Activated T-helper 17 cell treated with anti-CD3 and anti-CD28 coated beads, Interleukin-2, amount 50 U/mL, for 72 hours (primary cell): Measurements from ENCODE around the gene CIRBP. TPM values are rescaled to one million over a fixed set of nuclear protein-coding genes. Genes with fewer than 3 reads are reported as not detected.

Source experiments
- ATAC-seq: fragments of 150-1000 bp; cut with Tn5 transposase; replicated peaks from 2 replicates; pipeline ENCODE4 v1.10.0; 2021; ENCODE audit warnings: mild to moderate bottlenecking, moderate library complexity
- H3K27ac Mint-ChIP-seq: one replicate; pipeline ENCODE4 v1.8.0; 2022; ENCODE audit warnings: mixed read lengths
- H3K27me3 Mint-ChIP-seq: one replicate; pipeline ENCODE4 v1.8.0; 2022; ENCODE audit warnings: mixed read lengths
- H3K36me3 Mint-ChIP-seq: one replicate; pipeline ENCODE4 v1.8.0; 2022; ENCODE audit warnings: low read depth, mild to moderate bottlenecking, mixed read lengths
- H3K4me1 Mint-ChIP-seq: one replicate; pipeline ENCODE4 v1.8.0; 2022; ENCODE audit warnings: mixed read lengths
- H3K4me3 Mint-ChIP-seq: one replicate; pipeline ENCODE4 v1.8.0; 2022; ENCODE audit warnings: mild to moderate bottlenecking, mixed read lengths
- H3K9me3 Mint-ChIP-seq: one replicate; pipeline ENCODE4 v1.8.0; 2022; ENCODE audit warnings: mixed read lengths
- total RNA-seq, 2 donors: library from RNA; stranded (reverse); gene quantifications; one replicate each; pipeline ENCODE4 v1.2.3, GENCODE V29; 2022

Gene CIRBP
- total RNA-seq, 2 donors from 2014 or later: 150 to 172 TPM

- Mint-ChIP-seq H3K27me3 (no peaks in the 10 kb centered on the region), H3K4me1 (peaks cover 37% of the 10 kb centered on the region), H3K27ac (peak overlapping the region; percentile 91), H3K36me3 (peaks cover 81% of the 10 kb centered on the region), H3K4me3 (peak overlapping the region; percentile 87), H3K9me3 (no peaks in the 10 kb centered on the region)
- no peak for ATAC-seq
Observed at GRCh38 chr19:1271528-1272422, 2.6 kb downstream of the CIRBP start.

- Mint-ChIP-seq H3K27ac (peak overlapping the region; percentile 57), H3K36me3 (peaks cover 89% of the 10 kb centered on the region), H3K4me1 (peaks cover 33% of the 10 kb centered on the region)
Observed at GRCh38 chr19:1272423-1273262, 3.5 kb downstream of the CIRBP start.

GRCh38 chr19:1273263-1274041, 4.3 kb downstream of the CIRBP start:
- Mint-ChIP-seq H3K27me3 (no peaks in the 10 kb centered on the region), H3K9me3 (no peaks in the 10 kb centered on the region), H3K4me1 (peaks cover 30% of the 10 kb centered on the region), H3K27ac (peak overlapping the region; percentile 57), H3K4me3 (peak overlapping the region; percentile 87), H3K36me3 (peaks cover 95% of the 10 kb centered on the region)
- ATAC-seq: no peak

More at GRCh38 chr19:1272423-1273262, 3.5 kb downstream of the CIRBP start:
- Mint-ChIP-seq H3K4me3 (peak overlapping the region; percentile 87), H3K9me3 (no peaks in the 10 kb centered on the region), H3K27me3 (no peaks in the 10 kb centered on the region)
- ATAC-seq: no peak

- no peak for ATAC-seq
- Mint-ChIP-seq H3K4me3 (peak overlapping the region; percentile 87), H3K9me3 (no peaks in the 10 kb centered on the region), H3K27ac (peak overlapping the region; percentile 48), H3K36me3 (peaks cover 93% of the 10 kb centered on the region), H3K4me1 (peaks cover 26% of the 10 kb centered on the region), H3K27me3 (no peaks in the 10 kb centered on the region)
Observed at GRCh38 chr19:1274081-1274851, 5.1 kb downstream of the CIRBP start.

GRCh38 chr19:1274852-1275259, 5.7 kb downstream of the CIRBP start:
- Mint-ChIP-seq H3K27ac (peak overlapping the region; percentile 48), H3K36me3 (peaks cover 96% of the 10 kb centered on the region), H3K27me3 (no peaks in the 10 kb centered on the region), H3K4me3 (peak overlapping the region; percentile 87), H3K9me3 (no peaks in the 10 kb centered on the region), H3K4me1 (peaks cover 26% of the 10 kb centered on the region)
- ATAC-seq: no peak

- peak within 1 kb of the TSS; percentile 95 for H3K27ac Mint-ChIP-seq
- no peaks in the 10 kb centered on the region for H3K27me3 Mint-ChIP-seq
- peak; percentile 89 for ATAC-seq
- H3K9me3 Mint-ChIP-seq: no peaks in the 10 kb centered on the region
- peak within 1 kb of the TSS; percentile 87 for H3K4me3 Mint-ChIP-seq
- peaks cover 21% of the 10 kb centered on the region for H3K4me1 Mint-ChIP-seq
- peaks cover 96% of the 10 kb centered on the region for H3K36me3 Mint-ChIP-seq
Observed at GRCh38 chr19:1275260-1275975, 6.3 kb downstream of the CIRBP start, which contains the start of gene FAM174C. Gene FAM174C (plus strand): TSS chr19:1275530. CDS start chr19:1275550, 20 bp downstream.

GRCh38 chr19:1275976-1276627, 7.0 kb downstream of the CIRBP start:
- Mint-ChIP-seq H3K4me1 (peaks cover 19% of the 10 kb centered on the region), H3K27ac (peak overlapping the region; percentile 95), H3K9me3 (no peaks in the 10 kb centered on the region), H3K27me3 (no peaks in the 10 kb centered on the region), H3K4me3 (peak overlapping the region; percentile 87), H3K36me3 (peaks cover 92% of the 10 kb centered on the region)
- ATAC-seq: no peak

GRCh38 chr19:1276628-1277022, 7.5 kb downstream of the CIRBP start:
- H3K27ac Mint-ChIP-seq: peak overlapping the region; percentile 95
- ATAC-seq: no peak
- peaks cover 86% of the 10 kb centered on the region for H3K36me3 Mint-ChIP-seq
- H3K4me3 Mint-ChIP-seq: peak overlapping the region; percentile 87
- H3K9me3 Mint-ChIP-seq: no peaks in the 10 kb centered on the region
- no peaks in the 10 kb centered on the region for H3K27me3 Mint-ChIP-seq
- H3K4me1 Mint-ChIP-seq: peaks cover 14% of the 10 kb centered on the region

- Mint-ChIP-seq H3K27ac (peak overlapping the region; percentile 95), H3K36me3 (peaks cover 82% of the 10 kb centered on the region), H3K27me3 (no peaks in the 10 kb centered on the region), H3K9me3 (no peaks in the 10 kb centered on the region), H3K4me3 (peak overlapping the region; percentile 87), H3K4me1 (peaks cover 14% of the 10 kb centered on the region)
- no peak for ATAC-seq
Observed at GRCh38 chr19:1277061-1277460, 7.9 kb downstream of the CIRBP start.

- H3K4me3 Mint-ChIP-seq: peak overlapping the region; percentile 25
- no peaks in the 10 kb centered on the region for H3K27me3 Mint-ChIP-seq
- H3K27ac Mint-ChIP-seq: no peak overlapping the region
- peaks cover 5% of the 10 kb centered on the region for H3K4me1 Mint-ChIP-seq
- H3K9me3 Mint-ChIP-seq: no peaks in the 10 kb centered on the region
- no peak for ATAC-seq
- H3K36me3 Mint-ChIP-seq: peaks cover 72% of the 10 kb centered on the region
Observed at GRCh38 chr19:1278074-1278473, 8.9 kb downstream of the CIRBP start.

GRCh38 chr19:1278713-1279660, 9.9 kb downstream of the CIRBP start:
- no peaks in the 10 kb centered on the region for H3K27me3 Mint-ChIP-seq
- no peaks in the 10 kb centered on the region for H3K9me3 Mint-ChIP-seq
- ATAC-seq: no peak
- no peaks in the 10 kb centered on the region for H3K4me1 Mint-ChIP-seq
- H3K27ac Mint-ChIP-seq: no peak overlapping the region
- peaks cover 63% of the 10 kb centered on the region for H3K36me3 Mint-ChIP-seq
- peak overlapping the region; percentile 6 for H3K4me3 Mint-ChIP-seq
